Skeletal muscle tissue (tissue), 5 donors: ENCODE results near the gene NEU1. TPM values are rescaled to one million over a fixed set of nuclear protein-coding genes. Genes with fewer than 3 reads are reported as not detected.
"Not testable (repeated sequence)": the region's sequence is repeated elsewhere in the genome, so short reads cannot be mapped to it uniquely, and the experiment has no call there.

ENCODE experiments used
- H3K27ac ChIP-seq: one replicate; pipeline ENCODE4 v1.7.0; 2013; ENCODE audit warnings: mild to moderate bottlenecking, low read depth, low read length, inconsistent platforms
- H3K27me3 ChIP-seq, 3 donors: one replicate each; pipeline ENCODE4 v1.7.0; 2013; ENCODE audit warnings: low read length in 3 of 3; ENCODE audit not compliant: control insufficient read depth in 3 of 3, insufficient read depth in 3 of 3
- H3K36me3 ChIP-seq, 3 donors: one replicate each; pipeline ENCODE4 v1.7.0; 2013; ENCODE audit warnings: low read length in 3 of 3; ENCODE audit not compliant: control insufficient read depth in 3 of 3, insufficient read depth in 3 of 3
- H3K4me1 ChIP-seq, 3 donors: one replicate each; pipeline ENCODE4 v1.7.0; 2013; ENCODE audit warnings: low read length in 3 of 3, mild to moderate bottlenecking in 3 of 3; ENCODE audit not compliant: control insufficient read depth in 3 of 3, insufficient read depth in 3 of 3
- H3K4me3 ChIP-seq, 3 donors: one replicate each; pipeline ENCODE4 v1.7.0; 2013; ENCODE audit warnings: low read length in 3 of 3
- H3K9ac ChIP-seq, 3 donors: one replicate each; pipeline ENCODE4 v1.7.0; 2013; ENCODE audit warnings: low read length in 3 of 3, mild to moderate bottlenecking in 3 of 3, moderate library complexity in 2 of 3, low read depth in 1 of 3
- H3K9me3 ChIP-seq, 3 donors: one replicate each; pipeline ENCODE4 v1.7.0; 2013; ENCODE audit warnings: low read length in 3 of 3; ENCODE audit not compliant: control insufficient read depth in 3 of 3
- small RNA-seq: library from RNA; depleted of rRNA; stranded (forward); fragments of <200 nt; gene quantifications from one replicate; pipeline ENCODE3, GENCODE V24; 2014
- total RNA-seq: library from RNA; depleted of rRNA; stranded (reverse); fragments of >200 nt; gene quantifications from one replicate; pipeline ENCODE4 v1.2.3, GENCODE V29; 2014
- donor health status: Osteomylitis.

Gene NEU1
- total RNA-seq, 1 donor from 2014 or later: 23.0 TPM

DNA sequence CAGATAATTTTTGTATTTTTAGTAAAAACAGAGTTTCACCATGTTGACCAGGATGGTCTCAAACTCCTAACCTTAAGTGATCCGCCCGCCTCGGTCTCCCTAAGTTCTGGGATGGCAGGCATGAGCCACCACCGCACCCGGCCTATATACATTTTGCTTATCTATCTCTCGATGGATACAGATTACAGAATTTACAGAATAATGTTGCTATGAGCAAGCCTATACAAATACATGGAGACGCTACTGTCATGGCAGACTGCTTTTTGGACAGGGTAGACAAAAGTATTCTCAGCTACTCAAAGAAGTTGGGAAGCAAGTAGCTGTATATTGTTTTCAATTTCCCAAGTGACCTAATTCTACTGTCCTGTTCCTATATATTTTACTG, 49.2 kb downstream of the NEU1 start:
- peak overlapping the region; percentile 90 for H3K27ac ChIP-seq
- no peaks in the 10 kb centered on the region for H3K27me3 ChIP-seq
- H3K36me3 ChIP-seq: peaks cover 0 to 6% (median 0%) of the 10 kb centered on the region in 3 donors
- peak overlapping the region; percentile 81 to 87 (median 84) for H3K9ac ChIP-seq
- no peaks in the 10 kb centered on the region for H3K9me3 ChIP-seq
- H3K4me1 ChIP-seq: peaks cover 8 to 16% (median 10%) of the 10 kb centered on the region in 3 donors
- peak overlapping the region; percentile 0 to 61 (median 47) for H3K4me3 ChIP-seq

DNA sequence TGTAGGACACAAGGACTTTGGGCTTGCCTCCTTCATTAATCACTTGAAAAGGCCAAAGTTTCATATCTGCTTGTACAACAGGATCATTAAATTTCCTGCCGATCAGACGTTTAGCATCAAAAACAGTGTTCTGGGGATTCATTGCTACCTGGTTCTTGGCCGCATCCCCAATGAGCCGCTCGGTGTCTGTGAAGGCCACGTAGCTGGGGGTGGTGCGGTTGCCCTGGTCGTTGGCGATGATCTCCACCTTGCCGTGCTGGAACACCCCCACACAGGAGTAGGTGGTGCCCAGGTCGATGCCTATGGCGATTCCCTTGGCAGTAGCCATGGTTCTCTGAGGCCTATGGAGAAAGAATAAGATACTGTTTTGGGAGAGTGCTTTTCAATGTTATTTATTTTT, 51.0 kb downstream of the NEU1 start:
- Histone ChIP-seq H3K36me3 (peaks cover 0 to 6% (median 0%) of the 10 kb centered on the region in 3 donors), H3K27ac (no peak overlapping the region), H3K9me3 (no peaks in the 10 kb centered on the region), H3K4me3 (no peak overlapping the region), H3K27me3 (no peaks in the 10 kb centered on the region), H3K9ac (no peak overlapping the region), H3K4me1 (peaks cover 10 to 12% (median 11%) of the 10 kb centered on the region in 3 donors)

DNA sequence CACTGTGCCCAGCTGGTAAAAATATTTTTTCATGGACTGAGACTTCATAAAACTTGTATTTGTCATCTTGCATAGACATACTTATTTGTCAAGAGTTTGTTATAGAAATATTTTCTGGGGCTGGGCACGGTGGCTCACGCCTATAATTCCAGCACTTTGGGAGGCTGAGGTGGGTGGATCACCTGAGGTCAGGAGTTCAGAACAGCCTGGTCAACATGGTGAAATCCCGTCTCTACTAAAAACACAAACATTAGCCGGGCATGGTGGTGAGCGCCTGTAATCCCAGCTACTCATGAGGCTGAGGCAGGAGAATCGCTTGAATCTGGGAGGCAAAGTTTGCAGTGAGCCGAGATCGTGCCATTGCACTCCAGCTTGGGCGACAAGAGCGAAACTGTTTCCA, 54.0 kb downstream of the NEU1 start:
- not testable (repeated sequence) for H3K9ac ChIP-seq, H3K27ac ChIP-seq, H3K27me3 ChIP-seq, H3K4me3 ChIP-seq, H3K9me3 ChIP-seq, H3K36me3 ChIP-seq
- H3K4me1 ChIP-seq: peaks cover 11 to 17% (median 15%) of the 10 kb centered on the region in 3 donors

Small RNAs within 50 kb of the gene (small RNA-seq; reads per million reads assigned to genes)
- gene SNORD48 (131 reads per million, percentile 96 among the genes with 10 or more reads in this experiment), gene SNORD52 (not detected)

Other genes starting within 250 kb of the NEU1 start
- 19.8 TPM for gene AIF1, start 247.6 kb downstream of the NEU1 start, total RNA-seq
- gene PRRC2A, start 242.1 kb downstream of the NEU1 start, total RNA-seq: 30.8 TPM
- gene BAG6, start 210.2 kb downstream of the NEU1 start, total RNA-seq: 118 TPM
- 1.0 TPM for gene APOM, start 206.9 kb downstream of the NEU1 start, total RNA-seq
- gene C6orf47, start 202.0 kb downstream of the NEU1 start, total RNA-seq: 18.3 TPM
- 16.2 TPM for gene GPANK1, start 197.8 kb downstream of the NEU1 start, total RNA-seq
- gene CSNK2B, start 196.7 kb downstream of the NEU1 start, total RNA-seq: 68.4 TPM
- gene LY6G5B, start 192.8 kb downstream of the NEU1 start, total RNA-seq: 2.6 TPM
- not detected for gene LY6G5C, start 181.8 kb downstream of the NEU1 start, total RNA-seq
- gene ABHD16A, start 159.5 kb downstream of the NEU1 start, total RNA-seq: 50.1 TPM
- not detected for gene LY6G6F, start 156.0 kb downstream of the NEU1 start, total RNA-seq
- not detected for gene LY6G6D, start 147.5 kb downstream of the NEU1 start, total RNA-seq
- gene LY6G6C, start 141.1 kb downstream of the NEU1 start, total RNA-seq: not detected
- 0.52 TPM for gene MPIG6B, start 139.4 kb downstream of the NEU1 start, total RNA-seq
- 73.1 TPM for gene DDAH2, start 133.5 kb downstream of the NEU1 start, total RNA-seq
- gene CLIC1, start 126.3 kb downstream of the NEU1 start, total RNA-seq: 152 TPM
- 3.1 TPM for gene MSH5, start 122.8 kb downstream of the NEU1 start, total RNA-seq
- gene SAPCD1, start 100.2 kb downstream of the NEU1 start, total RNA-seq: 1.0 TPM
- gene VWA7, start 85.5 kb downstream of the NEU1 start, total RNA-seq: 1.0 TPM
- 42.3 TPM for gene VARS1, start 67.1 kb downstream of the NEU1 start, total RNA-seq
- 45.9 TPM for gene LSM2, start 55.9 kb downstream of the NEU1 start, total RNA-seq
- 5.2 TPM for gene HSPA1L, start 47.5 kb downstream of the NEU1 start, total RNA-seq
- gene HSPA1A, start 47.3 kb downstream of the NEU1 start, total RNA-seq: 133 TPM
- 117 TPM for gene HSPA1B, start 35.1 kb downstream of the NEU1 start, total RNA-seq
- gene SLC44A4, start 16.2 kb upstream of the NEU1 start, total RNA-seq: 0.52 TPM
- 24.0 TPM for gene EHMT2, start 34.9 kb upstream of the NEU1 start, total RNA-seq
- 6.3 TPM for gene ZBTB12, start 39.3 kb upstream of the NEU1 start, total RNA-seq
- 8.4 TPM for gene C2, start 64.9 kb upstream of the NEU1 start, total RNA-seq
- 3.7 TPM for gene CFB, start 83.3 kb upstream of the NEU1 start, total RNA-seq
- gene NELFE, start 96.2 kb upstream of the NEU1 start, total RNA-seq: 61.6 TPM
- gene SKIC2, start 96.4 kb upstream of the NEU1 start, total RNA-seq: 25.1 TPM
- 4.7 TPM for gene DXO, start 109.3 kb upstream of the NEU1 start, total RNA-seq
- gene C4A, start 119.2 kb upstream of the NEU1 start, total RNA-seq: 14.1 TPM
- 18.3 TPM for gene C4B, start 152.0 kb upstream of the NEU1 start, total RNA-seq
- gene CYP21A2, start 175.6 kb upstream of the NEU1 start, total RNA-seq: not detected
- 130 TPM for gene TNXB, start 246.5 kb upstream of the NEU1 start, total RNA-seq